Measurements from ENCODE around the gene ATP8A2.

ATP8A2 gene

DNA sequence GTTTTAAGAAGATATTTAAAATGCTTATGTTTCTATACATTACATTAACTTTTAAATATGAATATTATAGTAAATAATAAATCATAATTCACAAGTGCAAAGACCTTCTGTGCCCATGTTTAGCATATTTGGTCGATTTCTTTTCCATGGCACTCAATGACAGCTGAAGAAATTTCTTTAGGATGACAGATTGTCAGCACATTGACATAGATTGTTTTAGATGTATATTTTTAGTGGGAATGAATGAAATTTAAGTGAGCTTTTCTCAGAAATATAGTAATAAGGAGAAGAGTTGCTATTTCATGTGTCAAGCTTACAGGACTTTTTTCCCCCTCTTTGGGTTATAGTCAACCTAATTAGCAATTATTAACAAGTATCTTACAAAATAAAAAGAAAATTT is 423.5 kb downstream of the ATP8A2 start:
- no peak overlapping the region for H3K27ac ChIP-seq
- H3K36me3 ChIP-seq (ENCODE audit: control insufficient read depth, insufficient read depth, low read length), result no peaks in the 10 kb centered on the region
- H3K4me3 ChIP-seq (ENCODE audit: low read depth, low read length), result no peak overlapping the region
- H2AFZ ChIP-seq, result no peak overlapping the region
- no peaks in the 10 kb centered on the region for H3K9me3 ChIP-seq (ENCODE audit: control insufficient read depth, low read length)
- no peak overlapping the region for H3K9ac ChIP-seq
- no peaks in the 10 kb centered on the region for H3K27me3 ChIP-seq (ENCODE audit: control insufficient read depth, insufficient read depth, low read length)
- H3K4me2 ChIP-seq (ENCODE audit: low read length), result no peak overlapping the region
- TF ChIP-seq, protein P1, sequence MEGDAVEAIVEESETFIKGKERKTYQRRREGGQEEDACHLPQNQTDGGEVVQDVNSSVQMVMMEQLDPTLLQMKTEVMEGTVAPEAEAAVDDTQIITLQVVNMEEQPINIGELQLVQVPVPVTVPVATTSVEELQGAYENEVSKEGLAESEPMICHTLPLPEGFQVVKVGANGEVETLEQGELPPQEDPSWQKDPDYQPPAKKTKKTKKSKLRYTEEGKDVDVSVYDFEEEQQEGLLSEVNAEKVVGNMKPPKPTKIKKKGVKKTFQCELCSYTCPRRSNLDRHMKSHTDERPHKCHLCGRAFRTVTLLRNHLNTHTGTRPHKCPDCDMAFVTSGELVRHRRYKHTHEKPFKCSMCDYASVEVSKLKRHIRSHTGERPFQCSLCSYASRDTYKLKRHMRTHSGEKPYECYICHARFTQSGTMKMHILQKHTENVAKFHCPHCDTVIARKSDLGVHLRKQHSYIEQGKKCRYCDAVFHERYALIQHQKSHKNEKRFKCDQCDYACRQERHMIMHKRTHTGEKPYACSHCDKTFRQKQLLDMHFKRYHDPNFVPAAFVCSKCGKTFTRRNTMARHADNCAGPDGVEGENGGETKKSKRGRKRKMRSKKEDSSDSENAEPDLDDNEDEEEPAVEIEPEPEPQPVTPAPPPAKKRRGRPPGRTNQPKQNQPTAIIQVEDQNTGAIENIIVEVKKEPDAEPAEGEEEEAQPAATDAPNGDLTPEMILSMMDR (IDR thresholded peaks at IDR 0.05), result no peak
- no peaks in the 10 kb centered on the region for H3K79me2 ChIP-seq
- no peaks in the 10 kb centered on the region for H3K4me1 ChIP-seq

DNA sequence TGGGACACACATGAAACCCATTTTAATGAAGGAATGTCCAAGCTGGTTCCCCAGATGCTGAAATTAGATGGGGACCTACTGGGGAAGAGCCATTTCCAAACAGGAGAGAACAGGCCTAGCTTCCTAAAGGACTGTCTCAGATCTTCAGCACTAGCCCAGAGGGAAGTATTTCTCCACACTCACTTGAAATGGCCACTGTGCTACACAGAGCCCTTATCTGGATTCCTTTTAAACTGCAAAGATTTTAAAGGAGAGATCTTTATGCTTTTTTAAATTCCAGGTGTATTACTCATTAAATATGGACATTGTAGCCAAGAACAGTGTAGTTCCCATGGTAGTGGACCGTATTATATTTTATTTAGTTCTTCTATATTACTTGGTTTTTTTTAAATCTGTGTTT is 424.7 kb downstream of the ATP8A2 start:
- H3K27me3 ChIP-seq (ENCODE audit: control insufficient read depth, insufficient read depth, low read length), result no peaks in the 10 kb centered on the region
- no peaks in the 10 kb centered on the region for H3K4me1 ChIP-seq
- H3K4me3 ChIP-seq (ENCODE audit: low read depth, low read length), result no peak overlapping the region
- H2AFZ ChIP-seq, result no peak overlapping the region
- H3K36me3 ChIP-seq (ENCODE audit: control insufficient read depth, insufficient read depth, low read length), result no peaks in the 10 kb centered on the region
- H3K9ac ChIP-seq, result no peak overlapping the region
- TF ChIP-seq, protein P1 (IDR thresholded peaks at IDR 0.05), result no peak
- no peaks in the 10 kb centered on the region for H3K79me2 ChIP-seq
- H3K27ac ChIP-seq, result no peak overlapping the region
- no peaks in the 10 kb centered on the region for H3K9me3 ChIP-seq (ENCODE audit: control insufficient read depth, low read length)
- no peak overlapping the region for H3K4me2 ChIP-seq (ENCODE audit: low read length)

GRCh38 chr13:25798998-25799397 is 427.2 kb downstream of the ATP8A2 start:
- Histone ChIP-seq H3K27ac (no peak overlapping the region), H3K4me3 (ENCODE audit: low read depth, low read length) (no peak overlapping the region), H3K27me3 (ENCODE audit: control insufficient read depth, insufficient read depth, low read length) (no peaks in the 10 kb centered on the region), H3K79me2 (no peaks in the 10 kb centered on the region), H3K9ac (no peak overlapping the region), H3K9me3 (ENCODE audit: control insufficient read depth, low read length) (no peaks in the 10 kb centered on the region), H2AFZ (no peak overlapping the region), H3K4me2 (ENCODE audit: low read length) (no peak overlapping the region), H3K36me3 (ENCODE audit: control insufficient read depth, insufficient read depth, low read length) (no peaks in the 10 kb centered on the region), H3K4me1 (no peaks in the 10 kb centered on the region)
- TF ChIP-seq, protein P1 (IDR thresholded peaks at IDR 0.05), result no peak

DNA sequence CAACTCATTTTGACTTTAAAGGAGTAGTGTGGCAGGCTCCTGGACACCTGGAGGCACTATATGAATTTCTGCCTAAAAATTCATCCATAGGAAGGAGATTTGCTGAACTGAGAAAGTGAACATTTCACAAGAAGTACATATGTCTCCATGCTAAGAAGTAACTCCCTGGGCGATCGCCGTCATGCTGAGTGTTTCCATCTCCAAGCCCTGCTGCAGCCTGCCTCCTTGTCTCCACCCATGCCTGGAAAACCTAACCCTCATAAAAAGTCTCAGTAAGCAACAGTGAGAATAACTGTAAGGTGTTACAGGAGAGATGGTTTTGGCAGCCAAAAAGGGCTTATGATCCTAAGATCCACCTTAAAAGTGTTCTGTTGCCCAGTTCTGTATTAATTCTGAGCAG is 428.7 kb downstream of the ATP8A2 start:
- H3K36me3 ChIP-seq (ENCODE audit: control insufficient read depth, insufficient read depth, low read length), result no peaks in the 10 kb centered on the region
- H3K79me2 ChIP-seq, result no peaks in the 10 kb centered on the region
- H3K27ac ChIP-seq, result no peak overlapping the region
- no peaks in the 10 kb centered on the region for H3K27me3 ChIP-seq (ENCODE audit: control insufficient read depth, insufficient read depth, low read length)
- no peak overlapping the region for H3K4me2 ChIP-seq (ENCODE audit: low read length)
- H3K9me3 ChIP-seq (ENCODE audit: control insufficient read depth, low read length), result no peaks in the 10 kb centered on the region
- H3K4me1 ChIP-seq, result no peaks in the 10 kb centered on the region
- H3K9ac ChIP-seq, result no peak overlapping the region
- no peak overlapping the region for H3K4me3 ChIP-seq (ENCODE audit: low read depth, low read length)
- H2AFZ ChIP-seq, result no peak overlapping the region
- TF ChIP-seq, protein P1 (IDR thresholded peaks at IDR 0.05), result no peak

DNA sequence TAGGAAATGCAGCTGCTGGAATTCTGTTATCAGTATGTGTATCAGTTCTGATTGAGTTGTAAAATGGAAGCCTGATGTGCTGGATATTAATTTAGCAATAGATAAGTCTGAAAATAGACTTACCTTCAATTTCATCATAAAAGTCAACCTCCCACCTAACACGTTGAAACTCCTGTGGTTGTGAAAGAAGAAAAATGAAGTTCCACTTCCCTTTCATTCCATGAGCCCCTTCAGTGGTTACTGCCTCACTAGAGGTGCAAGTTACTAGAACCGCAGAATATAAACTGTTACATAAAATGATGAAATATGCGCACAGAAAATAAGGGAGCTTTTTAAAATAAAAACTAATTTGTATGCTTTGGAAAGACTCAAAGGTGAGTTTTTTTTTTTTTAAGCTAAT is 430.8 kb downstream of the ATP8A2 start:
- no peaks in the 10 kb centered on the region for H3K4me1 ChIP-seq
- TF ChIP-seq, protein P1 (IDR thresholded peaks at IDR 0.05), result no peak
- no peaks in the 10 kb centered on the region for H3K27me3 ChIP-seq (ENCODE audit: control insufficient read depth, insufficient read depth, low read length)
- H3K4me3 ChIP-seq (ENCODE audit: low read depth, low read length), result no peak overlapping the region
- no peak overlapping the region for H3K9ac ChIP-seq
- no peak overlapping the region for H3K4me2 ChIP-seq (ENCODE audit: low read length)
- H3K27ac ChIP-seq, result no peak overlapping the region
- no peaks in the 10 kb centered on the region for H3K9me3 ChIP-seq (ENCODE audit: control insufficient read depth, low read length)
- H3K79me2 ChIP-seq, result no peaks in the 10 kb centered on the region
- H3K36me3 ChIP-seq (ENCODE audit: control insufficient read depth, insufficient read depth, low read length), result no peaks in the 10 kb centered on the region
- no peak overlapping the region for H2AFZ ChIP-seq

Data from parathyroid adenoma (tissue), 2 donors.